ENCODE data around the gene ZNF24. TPM values are rescaled to one million over a fixed set of nuclear protein-coding genes. Genes with fewer than 3 reads are reported as not detected.

Gene ZNF24
- total RNA-seq, result 34.2 and 38.2 TPM in 2 replicates

GRCh38 chr18:35343936-35344735, at the start of gene ZNF24:
ZNF24 (minus strand) TSS chr18:35344420; CDS start chr18:35340650, 3,770 bp downstream.

DNA sequence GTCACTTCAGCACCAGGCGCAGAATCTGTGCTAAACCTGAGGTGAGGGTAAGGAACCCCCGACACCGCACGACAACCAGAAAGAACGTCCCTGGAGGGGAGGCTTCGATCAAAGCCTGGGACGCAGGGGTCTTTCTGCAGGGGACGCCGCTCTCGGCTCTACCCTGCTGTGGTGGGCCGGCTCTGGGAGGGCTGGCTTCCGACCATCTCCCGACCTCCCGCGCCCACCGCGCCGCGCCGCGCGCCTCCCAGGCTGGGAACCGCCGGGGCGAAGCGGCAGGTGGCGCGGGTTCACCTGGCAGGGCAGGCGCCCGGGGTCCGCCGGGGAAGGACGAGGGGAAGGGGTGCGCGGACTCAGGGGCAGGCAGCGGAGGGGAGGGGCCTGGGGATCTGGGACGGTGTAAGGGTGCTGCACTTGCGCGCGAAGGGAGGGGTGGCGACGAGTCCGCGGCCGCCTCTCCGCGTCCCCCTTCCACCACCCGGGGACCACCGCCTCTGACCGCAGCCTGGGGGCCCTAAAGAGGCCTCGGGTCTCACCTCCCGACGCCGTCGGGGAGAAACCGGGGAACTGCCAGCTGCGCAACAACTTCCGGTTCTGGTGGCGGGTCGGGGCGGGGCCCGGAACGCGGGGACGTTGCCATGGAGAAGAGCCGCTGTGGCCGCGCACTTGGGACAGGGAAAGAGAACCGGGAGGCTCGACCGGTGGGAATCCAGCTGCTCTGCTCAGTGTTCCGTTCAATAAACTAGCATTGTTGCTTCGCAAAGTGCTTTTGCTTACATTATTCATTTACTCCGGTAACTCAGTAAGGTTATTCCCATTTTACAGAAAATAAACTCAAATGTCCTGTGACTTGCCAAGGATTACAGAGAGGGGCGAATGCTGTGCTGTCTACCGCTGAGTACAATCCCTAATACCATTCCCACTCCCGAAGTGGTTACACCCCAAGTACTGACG, 32.8 kb upstream of the ZNF24 start, which contains the start of gene ZNF396:
Gene ZNF396 (minus strand): TSS at position 596 of the 954 bp plus-strand sequence. CDS start 3,045 bp downstream, outside the sequence.

DNA sequence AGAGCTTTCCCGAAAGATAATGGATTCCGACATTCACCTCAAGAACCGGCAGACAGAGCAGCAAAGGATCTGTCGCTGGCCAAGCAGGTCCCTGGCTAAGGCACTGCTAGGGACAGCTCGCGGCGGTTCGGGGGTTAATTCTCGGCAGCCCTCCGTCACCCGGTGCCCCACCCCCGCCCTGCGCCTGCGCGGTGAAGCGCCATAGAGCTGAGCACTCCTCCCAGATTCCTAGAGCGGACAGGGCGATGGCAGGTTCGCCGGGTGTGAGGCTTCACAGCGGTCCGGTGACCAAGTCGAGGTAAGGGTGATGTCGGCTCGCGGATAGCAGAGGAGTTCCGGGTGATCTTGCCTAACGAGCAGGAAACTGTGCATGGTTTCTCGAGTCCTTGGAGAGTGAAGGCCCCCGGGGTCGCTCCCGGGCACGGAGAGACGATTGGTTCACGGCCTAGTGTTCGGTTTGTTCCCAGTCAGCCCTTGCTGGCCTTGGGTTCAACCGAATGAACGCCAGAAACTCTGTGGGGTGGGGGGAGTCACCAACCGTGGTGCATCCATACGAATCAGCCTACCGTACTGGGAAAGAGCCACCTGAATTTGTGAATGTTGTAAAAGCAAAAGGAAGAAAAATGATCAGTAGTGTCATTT, 54.0 kb downstream of the ZNF24 start, which contains the start of gene ZSCAN30:
Gene ZSCAN30 (minus strand): TSS at position 136 of the 642 bp plus-strand sequence. CDS start 25,877 bp downstream, outside the sequence.

Other genes with a start within 250 kb of the ZNF24 start
- gene ZNF397, start 103.4 kb downstream of the ZNF24 start, total RNA-seq, result 21.7 and 26.5 TPM in 2 replicates
- gene ZSCAN30, start 54.2 kb downstream of the ZNF24 start, total RNA-seq, result 29.9 and 38.6 TPM in 2 replicates
- 3.4 and 4.5 TPM in 2 replicates for gene ZNF396, start 32.9 kb upstream of the ZNF24 start, total RNA-seq
- 11.9 and 12.4 TPM in 2 replicates for gene INO80C, start 153.5 kb upstream of the ZNF24 start, total RNA-seq
- 507 and 572 TPM in 2 replicates for gene GALNT1, start 237.3 kb upstream of the ZNF24 start, total RNA-seq